ENCODE data around the gene SRSF4. TPM values are rescaled to one million over a fixed set of nuclear protein-coding genes. Genes with fewer than 3 reads are reported as not detected.

SRSF4 gene
- total and polyA plus RNA-seq, 2 of the 8 experiments (the other 6 are each of a cell fraction or from before 2014, with no cell fraction given): 34.9 to 86.5 TPM

DNA sequence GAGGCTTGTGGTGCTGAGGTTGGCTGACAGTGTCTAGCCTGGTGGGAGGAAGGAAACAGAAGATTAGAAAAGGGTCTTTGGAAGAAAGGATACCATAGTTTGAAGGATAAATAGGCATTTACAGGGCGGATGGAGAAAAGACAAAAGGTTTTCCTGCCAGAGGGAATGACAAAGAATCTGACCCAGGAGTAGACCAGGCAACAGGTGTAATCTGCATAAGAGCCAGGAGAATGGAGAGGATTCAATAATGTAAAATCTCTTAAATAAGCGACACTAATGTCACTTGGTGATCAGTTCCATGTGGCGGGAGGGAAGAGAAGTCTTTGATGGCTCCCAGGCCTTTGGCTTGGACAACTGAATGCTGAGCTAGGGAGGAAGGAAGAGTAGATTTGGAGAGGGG is 39.6 kb upstream of the SRSF4 start (continued):
- TF ChIP-seq KDM4A (IDR thresholded peaks at IDR 0.05; ENCODE audit: low read depth, low read length, severe bottlenecking) (no peak), EGR1 (IDR thresholded peaks at IDR 0.05; ENCODE audit: borderline replicate concordance, low read depth, low read length) (no peak), POLR2AphosphoS5 (IDR thresholded peaks at IDR 0.05; ENCODE audit: low read depth, low read length) (no peak), RFX5 (IDR thresholded peaks at IDR 0.05; ENCODE audit: borderline replicate concordance, low read depth, low read length) (no peak), GTF2F1 (IDR thresholded peaks at IDR 0.05; ENCODE audit: borderline replicate concordance, low read depth, low read length) (no peak)

Measured in H1 (cell line).